Stomach smooth muscle (tissue), 2 donors: ENCODE measurements around the gene NTMT1.

Source experiments
- H3K27ac ChIP-seq: one replicate; pipeline ENCODE4 v1.7.0; 2013; ENCODE audit warnings: mild to moderate bottlenecking, low read length, inconsistent platforms
- H3K27me3 ChIP-seq, 2 donors: one replicate each; pipeline ENCODE4 v1.7.0; 2013; ENCODE audit warnings: low read length in 2 of 2; ENCODE audit not compliant: insufficient read depth in 2 of 2, control insufficient read depth in 1 of 2
- H3K36me3 ChIP-seq, 2 donors: one replicate each; pipeline ENCODE4 v1.7.0; 2013; ENCODE audit warnings: low read length in 2 of 2; ENCODE audit not compliant: control insufficient read depth in 2 of 2, insufficient read depth in 2 of 2
- H3K4me1 ChIP-seq: one replicate; pipeline ENCODE4 v1.7.0; 2013; ENCODE audit warnings: low read length; ENCODE audit not compliant: control insufficient read depth, insufficient read depth
- H3K4me3 ChIP-seq, 2 donors: one replicate each; pipeline ENCODE4 v1.7.0; 2013; ENCODE audit warnings: low read length in 2 of 2
- H3K9ac ChIP-seq, 2 donors: one replicate each; pipeline ENCODE4 v1.7.0; 2013; ENCODE audit warnings: low read length in 2 of 2, mild to moderate bottlenecking in 1 of 2
- H3K9me3 ChIP-seq, 2 donors: one replicate each; pipeline ENCODE4 v1.7.0; 2013; ENCODE audit warnings: low read length in 2 of 2; ENCODE audit not compliant: control insufficient read depth in 2 of 2
- donor health status: healthy.
- donor health status: Pancreatic carcinoma.

The NTMT1 gene

GRCh38 chr9:129626079-129626624 lies at the start of gene NTMT1:
NTMT1 (plus strand) TSS chr9:129626163; CDS start chr9:129632704, 6,541 bp downstream.
- Histone ChIP-seq H3K4me3 (peak within 1 kb of the TSS; percentile 92 to 97), H3K9me3 (no peaks in the 10 kb centered on the region), H3K27me3 (no peaks in the 10 kb centered on the region), H3K36me3 (peaks cover 0 to 2% of the 10 kb centered on the region in 2 donors), H3K27ac (peak within 1 kb of the TSS; percentile 89), H3K4me1 (peaks cover 45% of the 10 kb centered on the region), H3K9ac (peak within 1 kb of the TSS; percentile 84 to 93)

GRCh38 chr9:129576546-129577543 lies 49.1 kb upstream of the NTMT1 start:
- H3K27ac ChIP-seq: no peak overlapping the region
- H3K4me3 ChIP-seq: no peak overlapping the region
- no peak overlapping the region for H3K9ac ChIP-seq

GRCh38 chr9:129579294-129579693 lies 46.7 kb upstream of the NTMT1 start:
- Histone ChIP-seq H3K4me3 (no peak overlapping the region), H3K36me3 (no peaks in the 10 kb centered on the region), H3K9ac (no peak overlapping the region), H3K27ac (no peak overlapping the region), H3K4me1 (no peaks in the 10 kb centered on the region), H3K9me3 (no peaks in the 10 kb centered on the region), H3K27me3 (no peaks in the 10 kb centered on the region)

More at GRCh38 chr9:129576546-129577543, 49.1 kb upstream of the NTMT1 start:
- Histone ChIP-seq H3K36me3 (no peaks in the 10 kb centered on the region), H3K4me1 (no peaks in the 10 kb centered on the region), H3K27me3 (no peaks in the 10 kb centered on the region), H3K9me3 (no peaks in the 10 kb centered on the region)

- no peak overlapping the region for H3K9ac ChIP-seq
- no peaks in the 10 kb centered on the region for H3K9me3 ChIP-seq
- H3K4me1 ChIP-seq: no peaks in the 10 kb centered on the region
- H3K27ac ChIP-seq: no peak overlapping the region
- no peak overlapping the region for H3K4me3 ChIP-seq
- H3K36me3 ChIP-seq: no peaks in the 10 kb centered on the region
- H3K27me3 ChIP-seq: no peaks in the 10 kb centered on the region
Measured at GRCh38 chr9:129580211-129580915, 45.6 kb upstream of the NTMT1 start.

GRCh38 chr9:129581505-129582189 lies 44.3 kb upstream of the NTMT1 start:
- H3K27ac ChIP-seq: no peak overlapping the region
- H3K27me3 ChIP-seq: no peaks in the 10 kb centered on the region
- H3K9ac ChIP-seq: no peak overlapping the region
- H3K4me3 ChIP-seq: no peak overlapping the region
- no peaks in the 10 kb centered on the region for H3K4me1 ChIP-seq
- H3K36me3 ChIP-seq: no peaks in the 10 kb centered on the region
- no peaks in the 10 kb centered on the region for H3K9me3 ChIP-seq

- H3K4me3 ChIP-seq: no peak overlapping the region
Measured at GRCh38 chr9:129582855-129583254, 43.1 kb upstream of the NTMT1 start.

GRCh38 chr9:129583308-129584038 lies 42.5 kb upstream of the NTMT1 start:
- Histone ChIP-seq H3K4me3 (no peak overlapping the region), H3K27ac (no peak overlapping the region), H3K36me3 (no peaks in the 10 kb centered on the region), H3K9ac (no peak overlapping the region), H3K27me3 (no peaks in the 10 kb centered on the region), H3K9me3 (no peaks in the 10 kb centered on the region), H3K4me1 (no peaks in the 10 kb centered on the region)

More at GRCh38 chr9:129582855-129583254, 43.1 kb upstream of the NTMT1 start:
- no peaks in the 10 kb centered on the region for H3K36me3 ChIP-seq
- no peaks in the 10 kb centered on the region for H3K9me3 ChIP-seq
- no peaks in the 10 kb centered on the region for H3K27me3 ChIP-seq
- no peak overlapping the region for H3K27ac ChIP-seq
- H3K4me1 ChIP-seq: no peaks in the 10 kb centered on the region
- H3K9ac ChIP-seq: no peak overlapping the region

- no peaks in the 10 kb centered on the region for H3K27me3 ChIP-seq
- H3K4me1 ChIP-seq: no peaks in the 10 kb centered on the region
- H3K27ac ChIP-seq: no peak overlapping the region
- no peaks in the 10 kb centered on the region for H3K36me3 ChIP-seq
- H3K4me3 ChIP-seq: no peak overlapping the region
- H3K9me3 ChIP-seq: no peaks in the 10 kb centered on the region
- H3K9ac ChIP-seq: no peak overlapping the region
Measured at GRCh38 chr9:129584136-129584535, 41.8 kb upstream of the NTMT1 start.

- H3K9ac ChIP-seq: no peak overlapping the region
- no peak overlapping the region for H3K27ac ChIP-seq
- no peaks in the 10 kb centered on the region for H3K27me3 ChIP-seq
- no peak overlapping the region for H3K4me3 ChIP-seq
- H3K4me1 ChIP-seq: no peaks in the 10 kb centered on the region
- no peaks in the 10 kb centered on the region for H3K9me3 ChIP-seq
- H3K36me3 ChIP-seq: no peaks in the 10 kb centered on the region
Measured at GRCh38 chr9:129585352-129585751, 40.6 kb upstream of the NTMT1 start.

GRCh38 chr9:129586245-129586644 lies 39.7 kb upstream of the NTMT1 start:
- no peaks in the 10 kb centered on the region for H3K27me3 ChIP-seq
- no peaks in the 10 kb centered on the region for H3K36me3 ChIP-seq
- H3K27ac ChIP-seq: no peak overlapping the region
- no peaks in the 10 kb centered on the region for H3K9me3 ChIP-seq
- H3K4me1 ChIP-seq: no peaks in the 10 kb centered on the region
- H3K4me3 ChIP-seq: no peak overlapping the region
- no peak overlapping the region for H3K9ac ChIP-seq
